ENCODE data around the gene GTF2I.
"Not testable (repeated sequence)": the region's sequence is repeated elsewhere in the genome, so short reads cannot be mapped to it uniquely, and the experiment has no call there.

Gene GTF2I

GRCh38 chr7:74743936-74744557, 86.5 kb downstream of the GTF2I start:
- not testable (repeated sequence) for H3K9me3 ChIP-seq (ENCODE audit: control insufficient read depth, low read length); H3K4me1 ChIP-seq; H3K27me3 ChIP-seq (ENCODE audit: control insufficient read depth, insufficient read depth, low read length); H3K79me2 ChIP-seq; H3K4me3 ChIP-seq (ENCODE audit: low read depth, low read length); H3K27ac ChIP-seq; H3K36me3 ChIP-seq (ENCODE audit: control insufficient read depth, insufficient read depth, low read length); H3K4me2 ChIP-seq (ENCODE audit: low read length); H3K9ac ChIP-seq; H2AFZ ChIP-seq

- not testable (repeated sequence) for H3K4me1 ChIP-seq; H3K9ac ChIP-seq; H3K9me3 ChIP-seq (ENCODE audit: control insufficient read depth, low read length); H3K4me2 ChIP-seq (ENCODE audit: low read length); H2AFZ ChIP-seq; H3K79me2 ChIP-seq; H3K27me3 ChIP-seq (ENCODE audit: control insufficient read depth, insufficient read depth, low read length); H3K36me3 ChIP-seq (ENCODE audit: control insufficient read depth, insufficient read depth, low read length); H3K4me3 ChIP-seq (ENCODE audit: low read depth, low read length); H3K27ac ChIP-seq
Measured at GRCh38 chr7:74753921-74754482, 96.5 kb downstream of the GTF2I start.

GRCh38 chr7:74756673-74757072, 99.2 kb downstream of the GTF2I start:
- not testable (repeated sequence) for H3K9ac ChIP-seq; H3K79me2 ChIP-seq; H2AFZ ChIP-seq; H3K4me1 ChIP-seq; H3K4me2 ChIP-seq (ENCODE audit: low read length); H3K27ac ChIP-seq; H3K27me3 ChIP-seq (ENCODE audit: control insufficient read depth, insufficient read depth, low read length); H3K9me3 ChIP-seq (ENCODE audit: control insufficient read depth, low read length); H3K4me3 ChIP-seq (ENCODE audit: low read depth, low read length); H3K36me3 ChIP-seq (ENCODE audit: control insufficient read depth, insufficient read depth, low read length)

- H3K79me2 ChIP-seq: not testable (repeated sequence)
Measured at GRCh38 chr7:74758268-74758667, 100.8 kb downstream of the GTF2I start.

GRCh38 chr7:74758982-74759381, 101.5 kb downstream of the GTF2I start:
- not testable (repeated sequence) for H3K4me3 ChIP-seq (ENCODE audit: low read depth, low read length); H3K36me3 ChIP-seq (ENCODE audit: control insufficient read depth, insufficient read depth, low read length); H3K4me1 ChIP-seq; H3K27ac ChIP-seq; H3K9ac ChIP-seq; H3K9me3 ChIP-seq (ENCODE audit: control insufficient read depth, low read length); H3K4me2 ChIP-seq (ENCODE audit: low read length); H2AFZ ChIP-seq; H3K27me3 ChIP-seq (ENCODE audit: control insufficient read depth, insufficient read depth, low read length); H3K79me2 ChIP-seq

More at GRCh38 chr7:74758268-74758667, 100.8 kb downstream of the GTF2I start:
- H3K4me1 ChIP-seq; H3K36me3 ChIP-seq (ENCODE audit: control insufficient read depth, insufficient read depth, low read length); H3K27me3 ChIP-seq (ENCODE audit: control insufficient read depth, insufficient read depth, low read length); H3K9ac ChIP-seq; H3K27ac ChIP-seq; H3K9me3 ChIP-seq (ENCODE audit: control insufficient read depth, low read length); H2AFZ ChIP-seq; H3K4me3 ChIP-seq (ENCODE audit: low read depth, low read length); H3K4me2 ChIP-seq (ENCODE audit: low read length): not testable (repeated sequence)

GRCh38 chr7:74765205-74765918, 107.8 kb downstream of the GTF2I start:
- not testable (repeated sequence) for H3K9ac ChIP-seq; H3K4me3 ChIP-seq (ENCODE audit: low read depth, low read length); H3K4me2 ChIP-seq (ENCODE audit: low read length); H3K79me2 ChIP-seq; H3K36me3 ChIP-seq (ENCODE audit: control insufficient read depth, insufficient read depth, low read length); H2AFZ ChIP-seq; H3K9me3 ChIP-seq (ENCODE audit: control insufficient read depth, low read length); H3K27me3 ChIP-seq (ENCODE audit: control insufficient read depth, insufficient read depth, low read length); H3K4me1 ChIP-seq; H3K27ac ChIP-seq

- not testable (repeated sequence) for H3K9me3 ChIP-seq (ENCODE audit: control insufficient read depth, low read length); H3K4me3 ChIP-seq (ENCODE audit: low read depth, low read length); H2AFZ ChIP-seq; H3K27ac ChIP-seq; H3K4me2 ChIP-seq (ENCODE audit: low read length); H3K4me1 ChIP-seq; H3K36me3 ChIP-seq (ENCODE audit: control insufficient read depth, insufficient read depth, low read length); H3K27me3 ChIP-seq (ENCODE audit: control insufficient read depth, insufficient read depth, low read length); H3K79me2 ChIP-seq; H3K9ac ChIP-seq
Measured at GRCh38 chr7:74766509-74766908, 109.0 kb downstream of the GTF2I start.

- H3K36me3 ChIP-seq (ENCODE audit: control insufficient read depth, insufficient read depth, low read length); H3K9ac ChIP-seq; H3K4me3 ChIP-seq (ENCODE audit: low read depth, low read length); H2AFZ ChIP-seq; H3K9me3 ChIP-seq (ENCODE audit: control insufficient read depth, low read length); H3K27ac ChIP-seq; H3K27me3 ChIP-seq (ENCODE audit: control insufficient read depth, insufficient read depth, low read length); H3K4me1 ChIP-seq; H3K79me2 ChIP-seq; H3K4me2 ChIP-seq (ENCODE audit: low read length): not testable (repeated sequence)
Measured at GRCh38 chr7:74766991-74767390, 109.5 kb downstream of the GTF2I start.

- not testable (repeated sequence) for H2AFZ ChIP-seq; H3K27ac ChIP-seq; H3K36me3 ChIP-seq (ENCODE audit: control insufficient read depth, insufficient read depth, low read length); H3K4me3 ChIP-seq (ENCODE audit: low read depth, low read length); H3K79me2 ChIP-seq; H3K4me2 ChIP-seq (ENCODE audit: low read length); H3K9me3 ChIP-seq (ENCODE audit: control insufficient read depth, low read length); H3K9ac ChIP-seq; H3K27me3 ChIP-seq (ENCODE audit: control insufficient read depth, insufficient read depth, low read length); H3K4me1 ChIP-seq
Measured at GRCh38 chr7:74770062-74770461, 112.5 kb downstream of the GTF2I start.

- H3K27me3 ChIP-seq (ENCODE audit: control insufficient read depth, insufficient read depth, low read length); H3K27ac ChIP-seq; H3K4me1 ChIP-seq; H3K36me3 ChIP-seq (ENCODE audit: control insufficient read depth, insufficient read depth, low read length); H3K9ac ChIP-seq; H2AFZ ChIP-seq; H3K79me2 ChIP-seq; H3K9me3 ChIP-seq (ENCODE audit: control insufficient read depth, low read length); H3K4me3 ChIP-seq (ENCODE audit: low read depth, low read length); H3K4me2 ChIP-seq (ENCODE audit: low read length): not testable (repeated sequence)
Measured at GRCh38 chr7:74772093-74772492, 114.6 kb downstream of the GTF2I start.

Data from parathyroid adenoma (tissue), 2 donors.